Measurements from ENCODE around the gene DAGLA.

- TF ChIP-seq POLR2AphosphoS5 (IDR thresholded peaks at IDR 0.05; ENCODE audit: borderline replicate concordance, low read depth, low read length) (no peak), EZH2 (IDR thresholded peaks at IDR 0.05) (no peak), FOXP2 (optimal IDR thresholded peaks at IDR 0.05; ENCODE audit: control extremely low read depth, extremely low read length, insufficient read depth) (no peak)
These were observed 93.6 kb downstream of the DAGLA start for GRCh38 chr11:61773809-61774208.

Measured in SK-N-MC (cell line).